GM15510 (cell line): ENCODE measurements around the gene RIMS4.

Source experiments
- POLR2A ChIP-seq: IDR thresholded peaks from 3 replicates; pipeline ENCODE4 v1.6.1; 2011; ENCODE audit warnings: borderline replicate concordance; ENCODE audit not compliant: insufficient read length; ENCODE audit errors: extremely low read depth

Gene RIMS4

DNA sequence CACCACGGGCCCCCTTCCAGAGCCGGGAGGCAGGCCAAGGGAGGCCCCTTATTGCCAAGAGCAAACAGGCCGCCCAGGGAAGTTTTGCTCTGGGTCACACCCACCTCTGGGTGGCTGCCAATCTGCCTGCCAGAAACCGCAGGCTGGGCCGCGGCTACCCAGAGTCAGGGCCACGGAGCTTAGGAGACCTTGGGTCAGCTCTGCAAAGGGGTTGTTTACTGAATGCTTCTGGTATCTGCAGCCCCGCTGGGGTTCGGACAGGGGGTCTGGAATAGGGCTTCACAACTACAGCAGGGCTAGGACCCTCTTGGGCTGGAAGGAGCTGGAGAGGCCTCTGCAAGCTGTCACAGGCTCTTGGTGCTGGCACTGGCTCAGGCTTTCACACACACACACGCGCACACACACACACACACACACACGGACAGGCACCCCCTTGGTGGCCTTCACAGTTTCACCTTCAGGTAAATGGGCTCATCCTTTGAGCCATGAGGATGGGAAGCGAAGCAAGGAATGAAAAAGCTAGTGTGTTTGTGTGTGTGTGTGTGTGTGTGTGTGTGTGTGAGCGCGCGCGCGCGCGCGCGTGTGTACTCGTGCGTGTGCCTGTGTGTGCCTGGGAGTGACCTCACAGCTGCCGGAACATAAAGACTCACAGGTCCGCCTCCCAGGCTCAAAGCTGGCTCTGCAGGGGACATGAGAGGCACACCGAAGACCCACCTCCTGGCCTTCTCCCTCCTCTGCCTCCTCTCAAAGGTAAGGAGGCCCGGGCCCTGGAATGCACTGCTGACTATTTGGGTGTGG lies 95.4 kb downstream of the RIMS4 start, which contains the start of gene CCN5:
CCN5 (plus strand) TSS at position 669 of the 798 bp plus-strand sequence; CDS start at position 691, 22 bp downstream.
- no peak for TF ChIP-seq POLR2A

DNA sequence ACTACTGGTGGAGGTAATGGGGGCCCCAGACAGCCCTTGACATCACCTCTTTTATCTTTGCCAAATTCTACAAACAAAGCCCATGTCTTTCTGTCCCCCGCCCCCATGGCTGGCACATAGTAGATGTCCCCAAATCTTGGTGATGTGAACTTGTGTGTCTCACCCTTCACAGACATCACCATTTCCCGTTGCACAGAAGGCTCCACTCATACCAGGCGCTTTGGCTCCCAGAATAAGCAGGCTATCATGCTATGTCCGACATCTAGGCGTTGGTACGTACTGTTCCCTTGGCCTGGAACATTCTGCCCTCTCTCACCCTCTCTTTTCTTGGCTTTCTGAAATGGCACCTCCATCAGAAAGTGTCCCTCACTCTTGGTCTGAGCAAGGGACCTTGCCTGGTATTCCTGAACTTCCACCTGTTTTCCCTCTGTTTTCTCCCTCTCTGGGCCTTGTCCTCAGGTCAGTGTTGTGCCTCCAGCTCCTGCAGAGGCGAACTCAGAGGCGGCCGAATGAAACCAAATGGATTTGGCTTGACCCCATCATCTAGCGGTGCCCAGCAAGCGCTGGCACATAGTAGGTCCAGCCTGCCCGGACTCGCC lies 96.1 kb downstream of the RIMS4 start:
- TF ChIP-seq POLR2A, result no peak

DNA sequence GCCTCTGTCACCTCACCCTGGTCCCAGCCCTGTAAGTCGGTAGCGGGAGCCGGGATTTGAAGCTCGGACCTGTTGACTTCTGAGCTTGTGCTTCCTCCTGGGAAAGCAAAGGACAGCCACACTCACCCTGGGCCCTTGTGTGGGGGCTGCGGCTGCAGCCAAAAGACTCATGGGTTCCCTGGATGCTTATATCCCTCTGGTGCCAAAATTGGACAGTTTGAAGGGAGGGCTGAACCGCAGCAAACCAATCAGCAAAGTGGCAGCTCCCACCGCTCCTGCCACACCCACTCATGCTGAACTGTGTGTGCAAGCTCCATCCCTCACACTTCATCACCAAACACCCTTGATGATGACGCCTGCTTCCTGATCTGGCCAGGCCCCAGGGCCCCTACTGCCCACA lies 99.1 kb downstream of the RIMS4 start:
- no peak for TF ChIP-seq POLR2A

DNA sequence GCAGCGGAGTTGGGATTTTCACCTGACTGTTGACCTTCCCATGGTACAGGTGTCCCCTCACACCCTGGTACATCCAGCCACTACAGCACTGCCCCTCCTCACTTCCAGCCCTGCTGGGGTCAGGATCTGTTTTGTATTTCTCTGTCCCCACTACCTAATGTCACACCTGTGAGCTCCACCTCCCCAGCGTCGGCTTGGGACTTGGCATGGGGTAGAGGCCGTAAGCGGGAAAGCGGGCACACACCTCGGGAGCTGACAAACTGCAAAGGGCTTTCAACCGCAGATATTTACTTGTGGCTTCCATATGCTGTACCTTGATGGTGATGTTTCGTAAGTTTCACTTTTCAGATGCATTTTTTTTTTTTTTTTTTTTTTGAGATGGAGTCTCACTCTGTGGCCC lies 100.5 kb downstream of the RIMS4 start:
- TF ChIP-seq POLR2A, result no peak

DNA sequence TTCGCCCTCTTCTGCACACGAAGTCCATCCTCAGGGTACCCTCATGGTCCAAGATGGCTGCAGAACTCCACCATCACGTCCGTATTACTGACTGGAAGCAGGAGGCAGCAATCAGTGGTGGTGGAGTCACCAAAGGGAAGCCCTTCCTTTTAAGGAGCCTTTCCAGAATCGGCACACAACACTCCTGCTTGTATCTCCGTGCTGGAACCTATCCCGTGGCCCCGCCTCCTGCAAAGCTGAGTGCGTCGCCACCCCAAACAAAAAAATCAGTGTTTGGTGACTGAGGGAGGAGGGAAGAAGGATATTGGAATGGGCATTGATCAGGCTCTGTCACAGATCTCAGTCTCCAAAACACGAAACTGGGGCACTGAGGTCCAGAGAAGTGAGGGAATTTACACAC lies 101.0 kb downstream of the RIMS4 start:
- no peak for TF ChIP-seq POLR2A

DNA sequence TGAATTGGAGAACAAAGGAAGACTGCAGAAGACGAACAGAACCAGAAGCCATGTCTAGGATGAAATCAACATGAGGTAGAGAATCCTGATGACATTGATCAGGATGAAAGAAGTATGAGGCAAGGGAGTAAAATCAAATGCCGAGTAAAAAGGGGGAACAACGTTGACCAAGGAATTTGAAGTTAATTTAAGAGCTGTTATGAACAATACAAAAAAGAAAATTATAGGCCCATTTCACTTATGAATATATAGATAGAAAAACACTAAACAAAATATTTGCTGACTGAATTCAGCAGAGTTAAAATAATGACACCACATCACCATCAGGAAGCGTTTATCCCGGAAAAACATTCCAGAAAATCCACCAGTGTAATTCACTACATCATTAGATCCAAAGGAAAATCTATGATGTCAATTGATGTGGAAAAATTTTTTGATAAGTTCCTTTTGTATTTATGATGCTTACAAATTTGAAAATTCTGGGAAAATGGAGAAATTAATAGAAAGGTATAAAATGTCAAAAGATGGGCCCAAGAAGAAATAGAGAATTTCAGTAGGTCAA lies 103.2 kb downstream of the RIMS4 start:
- TF ChIP-seq POLR2A, result no peak

DNA sequence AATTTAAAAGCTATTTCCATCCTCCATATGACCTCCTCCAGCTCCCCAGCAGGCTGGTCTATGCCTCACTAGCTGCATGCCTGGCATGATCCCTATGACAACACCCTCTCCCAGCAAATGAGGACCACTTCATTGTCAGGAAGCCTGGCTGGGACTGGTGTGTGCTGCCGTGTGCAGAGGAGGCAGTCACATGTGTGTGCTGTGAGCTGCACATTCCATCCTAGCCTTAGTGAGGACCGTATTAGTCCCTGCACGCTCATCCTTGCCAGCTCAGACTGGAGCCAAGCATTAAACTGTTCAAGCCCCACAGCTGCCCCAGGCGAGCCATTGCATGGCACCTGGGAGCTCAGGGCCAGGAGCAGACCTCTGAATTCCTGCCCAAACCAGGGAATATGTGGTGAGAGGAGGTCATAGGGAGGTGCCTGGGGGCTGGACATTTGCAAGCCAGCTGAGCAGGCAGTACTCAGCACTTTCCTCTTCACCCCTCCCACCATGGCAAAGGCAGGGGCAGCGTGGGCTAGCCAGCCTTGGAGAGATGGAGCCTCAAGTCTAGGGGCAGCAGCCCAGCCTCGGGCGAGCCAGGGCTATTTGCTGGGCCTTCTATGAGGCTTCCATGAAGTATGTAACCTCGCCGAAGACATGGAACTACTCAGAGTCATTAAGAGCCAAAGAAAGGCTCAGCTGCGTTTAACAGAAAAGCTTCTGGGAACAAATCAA lies 103.9 kb downstream of the RIMS4 start:
- no peak for TF ChIP-seq POLR2A

DNA sequence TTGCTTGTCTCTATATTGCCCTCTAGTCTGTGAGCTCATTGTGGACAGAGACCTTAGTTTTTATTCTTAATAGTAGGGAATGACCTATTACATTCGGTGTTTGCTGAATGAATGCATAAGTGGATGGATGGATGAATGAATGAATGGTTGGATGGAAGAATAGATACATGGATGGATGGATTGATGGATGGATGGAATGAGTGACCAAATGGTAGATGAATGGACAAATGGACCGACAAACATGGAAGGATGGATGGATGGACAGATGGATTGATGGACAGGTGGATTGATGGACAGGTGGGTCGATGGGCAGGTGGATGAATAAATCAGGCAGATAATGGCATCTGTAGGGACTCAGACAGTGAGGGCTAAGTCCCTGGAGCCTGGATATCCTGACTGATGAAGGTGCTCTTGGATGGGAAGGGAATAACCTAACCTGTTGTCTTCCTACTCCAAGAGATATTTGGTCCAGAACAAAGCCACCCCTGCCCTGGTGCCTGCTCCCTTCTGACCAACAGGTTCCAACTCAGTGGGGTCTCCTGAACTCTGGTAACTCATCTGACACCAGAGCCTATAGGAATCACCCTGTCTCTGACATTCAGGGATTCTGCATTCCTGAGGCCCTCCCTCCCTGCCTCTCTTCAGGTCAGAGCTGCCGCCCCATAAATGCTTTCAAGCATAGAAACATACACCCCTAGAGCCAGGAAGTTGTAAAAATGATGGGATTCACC lies 104.8 kb downstream of the RIMS4 start:
- no peak for TF ChIP-seq POLR2A

DNA sequence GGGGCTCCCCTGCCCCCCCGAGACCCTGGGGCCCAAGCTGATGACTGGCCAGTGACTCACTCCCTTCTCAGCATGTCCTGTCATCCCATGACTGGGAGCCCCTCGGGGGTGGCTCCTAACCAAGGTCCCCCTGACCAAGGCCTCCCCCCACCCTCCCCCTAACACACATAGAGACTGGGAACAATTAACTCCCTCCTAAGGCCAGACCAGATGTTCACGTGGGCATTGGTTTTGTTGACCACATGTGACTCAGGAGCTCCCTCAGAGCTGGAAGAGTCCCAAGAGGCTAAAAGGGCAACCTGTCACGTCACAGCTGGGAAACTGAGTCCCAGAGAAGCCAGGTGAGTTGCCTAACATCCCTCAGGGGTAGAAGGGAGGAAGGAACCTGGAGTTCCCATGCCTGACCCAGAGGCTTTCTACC lies 105.8 kb downstream of the RIMS4 start:
- TF ChIP-seq POLR2A, result no peak

DNA sequence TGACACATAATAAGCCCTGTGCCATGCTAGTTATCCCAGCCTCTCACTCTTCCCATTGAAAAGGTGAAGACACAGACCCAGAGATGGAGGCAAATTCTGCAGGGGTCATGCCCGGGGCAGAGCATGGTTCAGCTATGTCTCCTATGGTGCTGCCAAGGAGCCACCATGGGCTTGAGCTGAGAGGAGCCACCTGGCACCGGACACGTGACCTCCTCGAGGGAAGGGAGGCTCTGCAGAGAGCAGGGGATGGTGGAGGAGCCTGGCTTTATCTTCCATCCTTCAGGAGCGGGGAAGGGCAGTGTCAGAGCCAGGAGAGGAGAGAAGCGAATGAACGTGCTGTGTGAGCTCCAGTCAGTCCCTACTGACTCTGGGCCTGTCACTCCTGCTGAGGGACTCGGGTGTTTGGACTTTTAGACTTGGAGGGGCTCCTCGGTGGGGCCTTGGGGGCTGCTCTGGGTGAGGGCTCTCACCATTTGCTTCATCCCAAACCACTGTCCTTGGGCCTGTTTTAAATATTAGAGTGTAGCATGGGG lies 106.3 kb downstream of the RIMS4 start:
- TF ChIP-seq POLR2A, result no peak

DNA sequence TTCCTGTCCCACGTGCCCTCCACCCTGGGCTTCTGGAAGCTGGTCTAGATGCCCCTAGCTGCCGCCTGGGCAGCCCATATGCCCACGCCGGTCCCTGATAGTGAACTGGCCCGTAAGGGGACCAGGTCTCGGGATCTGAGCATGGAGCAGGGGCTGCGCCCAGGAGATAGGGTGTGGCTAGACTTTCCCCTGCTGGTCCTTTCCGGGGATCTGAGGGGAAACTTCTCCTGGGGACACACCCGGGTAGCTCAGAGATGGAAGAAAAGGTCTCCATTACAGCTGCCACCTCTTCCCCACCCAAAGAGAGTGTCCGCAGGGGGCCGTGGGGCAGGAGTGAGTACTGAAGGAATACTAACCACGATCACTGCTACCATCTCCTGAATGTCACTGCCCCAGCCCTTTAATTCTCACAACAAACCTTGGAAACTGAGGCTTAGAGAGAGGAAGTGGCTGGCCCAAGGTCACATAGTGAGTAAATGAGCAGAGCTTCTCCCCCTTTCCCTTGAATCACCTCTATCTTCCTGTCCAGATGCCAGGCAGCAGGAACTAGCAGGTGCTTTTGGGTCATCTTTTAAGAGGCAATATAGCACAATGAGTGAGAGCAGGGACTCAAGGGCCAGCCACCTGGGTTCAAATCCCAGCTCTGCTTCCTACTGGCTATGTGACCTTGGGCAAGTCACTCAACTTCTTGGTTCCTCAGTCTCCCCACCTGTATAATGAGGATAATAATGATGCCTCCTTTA lies 107.0 kb downstream of the RIMS4 start:
- no peak for TF ChIP-seq POLR2A

DNA sequence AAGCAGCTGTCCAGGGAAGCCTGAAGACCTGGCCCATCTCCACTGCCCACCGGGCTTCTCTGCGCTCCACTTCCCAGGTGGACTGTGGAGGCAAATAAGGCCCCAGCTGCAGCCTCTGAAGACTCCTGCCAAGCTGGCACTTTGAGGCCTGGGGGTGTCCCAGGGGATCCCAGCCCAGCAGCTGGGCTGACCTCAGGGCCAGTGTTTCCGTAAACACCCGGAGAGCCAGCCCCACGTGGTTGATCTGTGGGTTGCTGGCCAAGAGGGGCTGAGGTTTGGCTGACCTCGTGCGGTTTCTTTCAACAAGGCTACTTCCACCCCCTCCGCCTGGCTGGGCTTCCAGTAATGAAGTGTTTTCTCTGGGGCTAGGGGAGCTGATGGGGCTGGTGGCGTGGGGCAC lies 107.6 kb downstream of the RIMS4 start:
- TF ChIP-seq POLR2A, result no peak

DNA sequence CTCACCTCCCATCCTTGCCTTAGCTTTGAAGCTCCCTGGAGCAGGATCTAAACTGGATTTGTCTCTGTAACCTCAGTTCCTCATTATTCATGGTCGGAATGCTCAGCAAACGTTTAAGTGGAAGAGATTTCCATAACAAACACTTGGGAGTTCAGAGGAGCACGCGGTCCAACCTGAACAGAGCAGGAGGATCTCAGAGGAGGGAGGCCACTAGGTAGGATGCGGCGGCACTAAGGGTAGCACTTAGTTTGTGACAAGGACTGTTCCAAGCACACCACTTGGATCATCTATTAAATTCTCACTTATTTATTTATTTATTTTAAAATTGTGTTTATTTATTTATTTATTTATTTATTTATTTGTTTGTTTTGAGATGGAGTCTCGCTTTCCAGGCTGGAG lies 108.5 kb downstream of the RIMS4 start:
- no peak for TF ChIP-seq POLR2A
